Stimulated activated CD8-positive, alpha-beta memory T cell treated with anti-CD3 and anti-CD28 coated beads, Interleukin-4, amount 100 ng/mL, for 1 hour (primary cell): ENCODE results near the gene ERAL1.
"Not testable (repeated sequence)": the region's sequence is repeated elsewhere in the genome, so short reads cannot be mapped to it uniquely, and the experiment has no call there.

ENCODE experiments used
- DNase-seq, 2 donors: peaks; one replicate each; pipeline ENCODE4 v3.0.0-alpha.2; 2020; ENCODE audit warnings: low read depth in 2 of 2, low spot score in 1 of 2

The ERAL1 gene

DNA sequence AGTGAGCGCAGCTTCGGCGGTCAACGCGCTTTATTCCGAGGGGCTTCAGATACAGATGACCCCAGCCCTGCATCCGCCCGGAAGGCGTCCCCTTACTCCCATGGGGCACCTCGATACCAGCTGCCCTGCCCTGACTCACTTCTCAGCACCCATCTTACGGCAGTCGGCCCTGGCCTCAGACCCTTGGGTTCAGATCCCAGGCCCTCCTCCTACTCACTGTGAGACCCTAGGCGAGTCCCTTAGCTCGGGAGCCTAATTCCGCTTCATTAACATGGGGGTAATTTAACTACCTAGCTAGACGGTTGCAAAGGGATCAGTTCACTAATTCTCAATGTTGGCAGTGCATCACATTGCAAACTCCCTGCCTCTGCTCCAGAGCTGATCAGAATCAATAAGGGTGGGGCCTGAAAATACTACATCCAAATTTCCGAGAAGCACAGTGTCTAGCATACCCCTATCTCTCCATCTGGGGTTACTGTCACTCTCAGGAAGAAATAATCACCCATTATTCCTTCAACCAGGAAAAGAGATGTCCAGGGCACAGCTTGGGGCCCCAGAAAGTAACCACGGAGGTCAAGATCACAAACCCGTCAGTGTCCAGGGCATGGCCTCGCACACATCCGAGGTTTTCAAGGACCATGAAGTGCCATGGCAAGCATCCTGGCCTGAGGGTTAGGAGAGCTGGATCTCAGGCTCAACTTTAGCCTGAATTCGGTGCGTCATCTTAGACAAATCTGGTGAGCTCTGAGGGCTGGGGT is 43.1 kb downstream of the ERAL1 start:
- no peak for DNase-seq

DNA sequence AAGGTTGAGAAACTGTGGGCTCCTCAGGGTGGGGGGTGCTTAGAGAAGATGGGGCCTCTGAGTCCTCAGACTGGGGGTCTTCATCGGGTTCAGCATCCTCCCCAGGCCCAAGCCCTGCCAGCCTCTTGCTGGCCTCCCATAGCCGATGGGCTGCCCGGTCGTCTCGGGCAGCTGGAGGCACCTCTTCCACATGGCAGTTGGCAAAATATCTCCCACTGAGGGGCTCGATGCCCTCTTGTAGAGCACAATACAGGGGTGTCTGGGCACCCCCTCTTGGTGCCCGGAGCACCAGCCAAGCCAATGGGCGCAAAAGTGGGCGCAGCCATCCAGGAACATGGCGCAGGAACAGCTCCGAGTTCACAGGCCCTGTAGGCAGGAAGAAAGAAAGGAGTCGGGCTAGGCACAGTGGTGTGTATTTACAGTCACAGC is 43.7 kb downstream of the ERAL1 start:
- no peak for DNase-seq

DNA sequence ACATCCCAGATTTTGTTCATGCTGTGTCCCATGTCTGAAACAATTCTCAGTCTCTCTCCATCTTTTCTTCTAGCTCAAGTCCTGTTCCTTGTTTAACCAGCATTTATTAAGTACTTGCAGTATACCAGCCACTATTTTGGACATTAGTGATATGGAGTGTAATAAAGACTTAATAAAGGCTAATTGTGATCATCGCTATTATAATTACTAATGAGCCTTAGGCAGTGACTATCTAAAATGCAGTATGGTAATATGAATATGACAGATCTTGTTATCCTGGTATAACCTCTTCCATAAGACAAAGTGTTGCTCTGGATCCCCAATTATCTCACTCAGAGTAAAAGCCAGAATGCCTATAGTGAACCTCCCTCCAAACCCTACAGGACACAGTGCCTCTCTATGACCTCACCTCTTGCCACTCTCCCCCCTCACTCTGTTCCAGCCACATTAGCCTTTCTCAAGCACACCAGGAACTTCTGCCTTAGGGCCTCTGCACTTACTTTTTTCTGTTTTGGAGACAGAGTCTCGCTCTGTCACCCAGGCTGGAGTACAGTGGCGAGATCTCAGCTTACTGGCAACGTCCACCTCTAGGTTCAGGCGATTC is 44.5 kb downstream of the ERAL1 start:
- DNase-seq: no peak

DNA sequence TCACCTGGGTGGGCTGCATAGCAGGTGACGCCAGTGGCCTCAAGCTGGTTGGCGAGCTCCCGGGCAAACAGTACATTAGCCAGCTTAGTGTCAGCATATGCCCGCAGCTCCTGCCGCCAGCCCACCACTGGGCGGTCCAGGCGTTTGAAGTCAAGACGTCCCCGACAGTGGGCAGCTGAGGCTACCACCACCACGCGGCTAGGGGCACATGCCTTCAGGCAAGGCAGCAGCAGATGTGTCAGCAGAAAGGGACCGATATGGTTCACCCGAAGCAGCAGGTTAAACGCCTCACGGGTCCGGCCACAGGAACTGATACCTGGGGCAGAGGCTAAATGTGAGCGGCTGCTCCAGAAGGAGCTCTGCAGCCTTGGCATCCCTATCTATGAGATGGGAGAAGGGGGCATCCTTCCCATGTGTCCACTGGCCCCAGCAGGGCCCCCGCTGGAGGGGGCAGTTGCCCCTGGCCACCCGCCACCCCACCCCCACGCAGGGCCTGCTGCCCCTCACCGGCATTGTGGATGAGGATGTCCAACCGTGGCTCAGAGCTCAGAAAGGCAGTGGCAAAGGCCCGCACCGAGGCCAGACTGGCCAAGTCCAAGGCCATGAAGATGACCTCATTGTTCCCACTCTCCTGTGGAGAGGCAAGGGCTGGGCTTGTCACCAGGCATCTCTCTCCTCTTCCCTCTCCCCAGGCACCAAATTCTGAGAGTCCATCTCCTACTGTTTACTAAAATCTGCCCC is 46.3 kb downstream of the ERAL1 start:
- no peak for DNase-seq

DNA sequence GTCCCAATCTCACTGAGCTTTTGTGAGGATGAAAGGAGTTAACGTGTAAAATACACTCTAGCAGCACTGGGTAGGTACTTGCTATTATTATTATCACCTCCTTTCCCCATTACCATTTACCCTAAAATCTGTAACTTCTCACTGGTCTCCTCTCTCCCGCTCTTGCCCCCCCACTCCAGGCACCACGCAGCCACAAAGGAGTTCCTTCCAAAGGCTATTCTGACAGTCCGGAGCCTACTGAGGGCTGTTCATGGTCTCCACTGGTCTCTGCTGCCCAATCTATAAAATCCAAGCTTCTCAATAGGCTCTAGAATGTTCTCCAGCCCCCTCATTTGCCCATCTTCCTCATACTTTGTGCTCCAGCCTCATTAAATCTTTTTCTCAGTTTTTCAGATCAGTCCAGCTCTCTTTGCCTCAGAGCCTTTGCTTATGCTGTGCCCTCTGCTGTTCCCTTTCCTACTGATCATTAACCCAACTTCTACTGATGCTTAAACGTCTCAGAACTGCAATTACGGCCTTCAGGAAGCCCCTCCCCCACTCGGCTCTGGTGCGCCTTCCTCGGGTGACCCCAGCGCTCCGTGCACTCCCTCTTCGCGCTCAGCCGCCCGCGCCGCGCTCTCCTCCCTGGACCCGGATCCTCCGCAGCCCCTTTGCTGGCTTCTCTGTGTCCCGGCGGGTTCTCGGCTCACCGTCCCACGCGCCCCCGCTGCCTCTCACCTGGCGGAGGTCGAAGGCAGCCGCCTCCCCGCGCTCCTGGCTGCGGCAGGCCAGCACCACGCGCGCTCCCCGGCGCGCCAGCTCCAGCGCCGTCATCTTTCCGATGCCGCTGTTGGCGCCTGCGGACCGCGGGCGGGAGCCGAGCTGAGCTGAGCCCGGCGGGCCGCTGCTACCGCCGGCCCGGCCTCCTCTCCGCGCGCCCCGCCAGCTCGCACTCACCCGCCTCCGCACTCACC is 47.3 kb downstream of the ERAL1 start:
- DNase-seq: peak in 1 of 2 donors; percentile 33

DNA sequence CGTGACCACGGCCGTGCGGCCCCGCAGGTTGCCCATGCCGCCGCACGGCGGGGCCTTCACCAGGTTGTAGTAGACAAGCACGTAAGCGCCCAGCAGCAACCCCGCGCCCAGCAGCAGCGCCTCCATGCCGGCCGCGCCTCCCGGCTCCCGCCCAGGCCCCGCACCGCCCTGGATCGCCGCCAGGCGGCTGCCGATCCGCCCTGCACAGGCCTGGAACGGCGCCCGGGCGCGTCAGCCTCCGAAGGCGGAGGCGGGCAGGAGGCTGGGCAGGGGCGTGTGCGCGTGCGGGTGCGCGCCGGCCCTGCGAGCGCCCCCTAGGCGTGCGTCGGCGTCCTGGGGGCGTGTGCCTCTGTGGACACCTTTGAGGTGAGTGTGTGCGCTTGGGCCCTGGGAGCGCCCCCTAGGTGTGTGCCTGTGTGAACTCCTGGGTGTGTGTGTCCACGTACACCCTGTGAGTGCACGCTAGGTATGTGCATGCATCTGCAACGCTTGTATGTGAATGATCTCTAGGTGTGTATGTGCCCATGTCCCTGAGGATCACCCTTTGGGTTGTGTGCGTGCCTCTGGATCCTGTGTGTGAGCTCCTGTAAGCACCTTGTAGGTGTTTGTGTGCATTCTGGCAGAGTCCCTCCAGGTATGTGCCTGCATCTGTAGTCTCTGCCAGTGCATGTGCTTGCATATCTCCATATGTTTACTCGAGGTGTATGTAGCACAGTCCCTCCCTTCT is 48.2 kb downstream of the ERAL1 start, which contains the start of gene DHRS13:
TSS of gene DHRS13 (minus strand) at position 261 of the 727 bp plus-strand sequence. CDS start at position 126, 135 bp downstream.
- DNase-seq: peak; percentile 76 to 88

DNA sequence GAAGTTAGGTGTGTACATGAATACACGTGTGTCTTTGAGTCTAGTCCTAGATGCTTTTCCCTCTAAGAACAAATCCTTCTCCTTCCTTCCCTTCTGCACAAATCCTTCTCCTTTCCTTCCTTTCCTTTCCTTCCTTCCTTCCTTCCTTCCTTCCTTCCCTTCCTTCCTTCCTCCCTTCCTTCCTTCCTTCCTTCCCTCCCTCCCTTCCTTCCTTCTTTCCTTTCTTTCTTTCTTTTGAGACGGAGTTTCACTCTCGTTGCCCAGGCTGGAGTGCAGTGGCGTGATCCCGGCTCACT is 48.7 kb downstream of the ERAL1 start:
- not testable (repeated sequence) for DNase-seq

DNA sequence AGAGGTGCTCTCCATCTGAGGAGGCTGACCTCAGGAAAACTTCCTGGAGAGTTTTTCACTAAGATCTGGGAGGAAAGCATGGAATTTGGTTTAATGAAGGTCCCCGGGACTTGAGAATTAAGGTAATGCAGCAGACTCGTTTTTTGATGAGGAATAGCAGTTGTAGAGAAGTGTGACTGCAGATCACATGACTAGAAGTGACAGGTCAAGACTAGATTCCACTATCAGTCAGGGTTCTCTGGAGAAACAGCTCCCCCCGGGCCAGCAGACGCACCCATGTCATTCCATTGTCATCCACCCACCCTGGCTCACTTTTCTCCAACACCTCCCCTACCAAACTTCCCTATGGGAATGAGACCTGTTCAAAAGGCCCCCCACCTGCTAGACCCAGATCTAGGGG is 50.0 kb downstream of the ERAL1 start:
- DNase-seq: no peak

DNA sequence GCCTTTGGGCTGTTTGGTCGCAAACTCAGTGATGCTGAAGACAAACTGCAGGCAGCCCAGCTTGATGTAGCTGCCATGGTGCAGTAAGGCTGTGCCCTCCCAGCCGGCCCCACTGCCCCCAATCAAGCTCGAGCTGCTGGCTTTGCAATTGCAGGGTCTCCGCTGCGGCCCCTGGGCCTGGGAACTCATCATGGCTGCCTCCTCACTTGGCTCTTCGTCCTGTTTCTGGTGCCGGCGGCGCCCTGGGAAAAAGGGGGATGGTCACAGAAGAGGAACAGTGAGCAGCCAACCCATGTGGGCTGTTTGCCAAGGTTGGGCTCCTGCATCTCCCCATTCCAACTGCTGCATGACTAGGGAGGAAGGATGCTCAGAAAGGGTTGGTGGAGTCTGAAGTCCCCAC is 51.5 kb downstream of the ERAL1 start:
- DNase-seq: no peak

DNA sequence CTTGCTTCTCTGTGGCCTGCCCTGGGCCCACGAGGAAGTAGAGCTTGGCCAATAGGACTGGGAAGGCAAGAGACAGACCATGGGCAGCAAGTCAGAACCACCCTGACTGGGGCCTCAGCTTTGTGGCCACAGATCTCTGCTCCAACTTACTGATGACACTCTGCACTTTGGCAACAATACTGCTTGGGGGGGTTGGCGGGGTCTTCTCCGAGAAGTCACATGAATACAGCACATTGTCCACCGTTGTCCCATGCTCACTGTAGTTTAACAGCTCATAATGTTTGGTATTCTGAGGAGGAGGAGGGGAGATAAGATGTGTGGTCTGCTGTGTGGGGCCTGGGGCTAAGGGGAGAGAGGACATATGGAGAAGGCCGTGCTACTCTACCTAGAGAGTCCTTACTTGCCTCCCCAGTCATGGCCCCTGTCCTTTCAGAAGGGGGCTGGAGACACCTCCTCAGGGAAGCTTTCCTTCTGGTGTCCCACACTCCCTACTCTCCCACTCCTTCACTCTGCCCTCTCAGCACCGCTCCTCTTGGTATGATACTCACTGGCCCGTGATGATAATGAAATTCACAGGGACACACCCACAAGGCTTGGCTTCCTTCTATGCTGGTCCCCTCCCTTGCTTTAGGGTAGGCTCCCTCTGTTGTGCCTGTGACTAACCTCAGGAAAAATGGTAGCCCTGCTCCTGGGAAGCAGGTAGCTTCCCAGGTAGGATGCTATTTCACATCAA is 52.1 kb downstream of the ERAL1 start:
- DNase-seq: no peak

DNA sequence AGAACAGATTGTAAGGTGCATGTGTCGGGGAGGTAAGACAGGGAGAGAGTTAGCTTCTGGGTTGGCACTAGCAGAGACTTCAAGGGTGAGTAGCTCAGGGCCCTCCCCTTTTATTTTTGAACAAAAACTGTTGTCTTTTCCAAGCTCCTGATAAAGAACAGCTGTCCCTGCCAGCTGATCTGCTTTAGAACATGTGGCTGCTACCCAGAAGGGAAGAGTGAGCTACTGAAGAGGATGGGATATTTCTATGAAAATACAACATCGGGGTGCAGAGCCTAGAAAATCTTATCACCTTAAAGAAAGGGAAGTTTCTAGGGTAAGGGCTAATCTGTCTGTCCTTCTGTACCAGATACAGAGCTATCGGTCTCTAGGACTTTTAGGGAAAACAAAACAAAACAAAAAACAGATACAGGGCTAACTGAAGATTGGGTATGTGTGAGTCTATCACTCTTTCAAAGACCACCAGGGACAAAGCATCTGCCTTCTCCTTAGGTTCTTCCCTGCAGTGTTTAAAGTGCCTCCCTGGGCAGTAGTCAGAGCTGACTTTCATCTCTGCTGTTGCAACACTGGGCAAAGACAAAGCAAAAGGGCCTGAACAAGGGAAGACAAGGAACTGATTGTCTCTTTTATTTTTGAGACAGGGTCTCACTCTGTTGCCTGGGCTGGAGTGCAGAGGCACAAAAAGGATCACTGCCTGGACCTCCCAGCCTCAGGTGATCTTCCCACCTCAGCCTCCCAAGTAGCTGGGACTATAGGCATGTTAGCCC is 53.1 kb downstream of the ERAL1 start:
- DNase-seq: no peak

DNA sequence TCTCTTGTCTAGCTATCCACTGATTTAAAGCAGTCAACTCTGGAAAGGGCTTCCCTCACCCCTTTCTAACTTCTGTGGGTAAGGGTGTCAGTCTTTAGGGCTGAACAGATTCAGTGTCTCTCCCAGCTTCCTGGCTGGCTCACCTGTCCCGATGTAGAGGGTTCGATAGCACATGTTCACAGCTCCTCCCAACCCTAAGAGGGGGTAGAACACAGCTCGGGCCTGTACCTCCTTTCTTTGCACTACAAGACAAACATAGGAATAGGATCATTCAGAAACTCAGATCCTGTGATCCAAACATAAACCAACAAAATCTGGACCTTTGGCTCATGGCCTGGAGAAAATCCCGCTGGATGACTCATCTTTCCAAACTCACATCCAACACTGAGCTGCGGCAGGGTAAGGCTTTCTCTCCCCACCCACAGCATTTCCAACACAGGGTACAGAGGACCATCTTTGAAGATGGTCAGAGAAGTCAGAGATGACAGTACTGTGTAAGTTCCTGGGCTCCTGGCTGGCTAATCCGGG is 53.9 kb downstream of the ERAL1 start:
- no peak for DNase-seq

DNA sequence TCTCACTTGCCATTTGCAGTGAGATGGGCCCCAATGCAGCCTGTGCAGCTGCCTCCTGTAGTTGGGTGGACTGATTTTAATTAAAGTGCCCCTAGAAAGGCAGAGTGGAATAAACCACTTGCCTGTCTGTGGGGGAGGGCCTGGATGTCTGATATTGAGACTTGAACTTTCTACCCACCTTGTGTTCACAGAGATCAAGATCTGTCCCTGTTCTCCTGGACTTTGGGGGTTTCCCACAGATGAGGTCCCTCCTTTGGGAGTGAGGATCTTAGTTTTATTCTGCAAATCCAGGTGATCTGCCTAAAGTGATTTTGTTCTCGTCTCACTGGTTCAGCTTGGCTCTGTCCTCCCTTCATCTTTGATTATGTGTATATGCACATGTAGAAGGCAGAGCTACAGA is 55.7 kb downstream of the ERAL1 start:
- DNase-seq: no peak
